Breast epithelium (tissue), 4 donors: ENCODE results near the gene SLC26A9. TPM values are rescaled to one million over a fixed set of nuclear protein-coding genes. Genes with fewer than 3 reads are reported as not detected.

Experiments
- DNase-seq, 2 donors: peaks; one replicate each; pipeline ENCODE4 v3.0.0-alpha.2; 2019; ENCODE audit warnings: low spot score in 2 of 2
- H3K27ac ChIP-seq, 2 donors: fragments of 200-600 bp; sonication (generic) in 1 of 2; one replicate each; pipeline ENCODE4 v1.5.1; 2016 to 2019; ENCODE audit warnings: mild to moderate bottlenecking in 1 of 2
- H3K27me3 ChIP-seq, 2 donors: fragments of 200-600 bp; sonication (generic) in 1 of 2; one replicate each; pipeline versions ENCODE4 v1.5.1 to v1.6.0; 2017 to 2019; ENCODE audit warnings: control low read depth in 1 of 2, mild to moderate bottlenecking in 1 of 2
- H3K36me3 ChIP-seq: fragments of 200-600 bp; one replicate; pipeline ENCODE4 v1.5.1; 2019
- H3K4me1 ChIP-seq, 2 donors: fragments of 200-600 bp; sonication (generic); one replicate each; pipeline ENCODE4 v1.5.1; 2016 to 2019; ENCODE audit warnings: control low read depth in 1 of 2
- H3K4me3 ChIP-seq, 3 donors: fragments of 200-600 bp; sonication (generic); 1 replicate in 2 of 3; 2 replicates in 1 of 3; pipeline ENCODE4 v1.5.1; 2016 to 2019; ENCODE audit warnings: mild to moderate bottlenecking in 3 of 3, moderate library complexity in 2 of 3
- H3K9me3 ChIP-seq, 2 donors: fragments of 200-600 bp; sonication (generic) in 1 of 2; one replicate each; pipeline ENCODE4 v1.5.1; 2016 to 2019; ENCODE audit warnings: control low read depth in 1 of 2
- POLR2A ChIP-seq: fragments of 450-650 bp; IDR thresholded peaks from one replicate; pipeline ENCODE4 v1.6.1; 2016; ENCODE audit warnings: antibody characterized with exemption, mild to moderate bottlenecking, moderate library complexity
- POLR2AphosphoS5 ChIP-seq, 3 donors: sonication (generic); formaldehyde crosslinking; IDR thresholded peaks; one replicate each; pipeline ENCODE4 v1.6.1; 2017; ENCODE audit warnings: antibody characterized with exemption in 3 of 3
- intact Hi-C: fragments of 100-400 bp; cut with DNase I; formaldehyde crosslinking; loops from one replicate; pipeline ENCODE4 v1.15.1; 2023; ENCODE audit warnings: low total_unique reads
- total RNA-seq, 3 donors: library from RNA; depleted of rRNA; stranded (reverse); fragments of >200 nt; gene quantifications; one replicate each; pipeline ENCODE4 v1.1.0, GENCODE V29; 2016
- TF ChIP-seq, protein P1 (sequence below), 3 donors: fragments of 450-650 bp; IDR thresholded peaks; one replicate each; pipeline ENCODE4 v1.5.1; 2016 to 2017; ENCODE audit warnings: antibody characterized with exemption in 3 of 3, mild to moderate bottlenecking in 3 of 3, moderate library complexity in 3 of 3

Gene SLC26A9
- total RNA-seq, 3 donors from 2014 or later = not detected

DNA sequence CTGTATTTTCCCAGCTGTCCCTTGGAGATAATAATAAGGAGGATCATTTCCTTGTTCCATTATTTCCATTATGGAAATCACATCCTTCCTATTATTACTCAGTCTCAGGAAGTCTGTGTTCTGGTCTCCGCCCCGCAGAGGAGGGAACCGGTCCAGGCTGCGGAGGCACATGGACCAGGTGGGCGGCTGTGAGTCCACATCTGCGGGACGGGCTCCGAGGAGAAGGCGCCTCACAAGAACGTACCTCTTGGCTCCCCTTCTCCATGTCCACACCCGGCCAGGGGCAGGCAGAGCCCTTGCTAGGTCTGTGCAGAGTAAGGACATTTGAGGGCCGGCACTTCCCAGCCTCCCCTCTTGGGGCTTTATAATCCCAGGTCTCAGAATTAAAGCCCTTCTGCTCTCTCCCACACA lies 45.3 kb upstream of the SLC26A9 start:
- TF ChIP-seq POLR2AphosphoS5 (IDR thresholded peaks at IDR 0.05) (no peak), POLR2A (no peak)
- TF ChIP-seq, protein P1, sequence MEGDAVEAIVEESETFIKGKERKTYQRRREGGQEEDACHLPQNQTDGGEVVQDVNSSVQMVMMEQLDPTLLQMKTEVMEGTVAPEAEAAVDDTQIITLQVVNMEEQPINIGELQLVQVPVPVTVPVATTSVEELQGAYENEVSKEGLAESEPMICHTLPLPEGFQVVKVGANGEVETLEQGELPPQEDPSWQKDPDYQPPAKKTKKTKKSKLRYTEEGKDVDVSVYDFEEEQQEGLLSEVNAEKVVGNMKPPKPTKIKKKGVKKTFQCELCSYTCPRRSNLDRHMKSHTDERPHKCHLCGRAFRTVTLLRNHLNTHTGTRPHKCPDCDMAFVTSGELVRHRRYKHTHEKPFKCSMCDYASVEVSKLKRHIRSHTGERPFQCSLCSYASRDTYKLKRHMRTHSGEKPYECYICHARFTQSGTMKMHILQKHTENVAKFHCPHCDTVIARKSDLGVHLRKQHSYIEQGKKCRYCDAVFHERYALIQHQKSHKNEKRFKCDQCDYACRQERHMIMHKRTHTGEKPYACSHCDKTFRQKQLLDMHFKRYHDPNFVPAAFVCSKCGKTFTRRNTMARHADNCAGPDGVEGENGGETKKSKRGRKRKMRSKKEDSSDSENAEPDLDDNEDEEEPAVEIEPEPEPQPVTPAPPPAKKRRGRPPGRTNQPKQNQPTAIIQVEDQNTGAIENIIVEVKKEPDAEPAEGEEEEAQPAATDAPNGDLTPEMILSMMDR (IDR thresholded peaks at IDR 0.05) = no peak
- no peak overlapping the region for H3K4me3 ChIP-seq
- DNase-seq = no peak
- intact Hi-C loops = no loop called here
- no peaks in the 10 kb centered on the region for H3K9me3 ChIP-seq
- no peaks in the 10 kb centered on the region for H3K36me3 ChIP-seq
- peak overlapping the region in 1 of 2 donors; percentile 15 for H3K27ac ChIP-seq
- no peaks in the 10 kb centered on the region for H3K27me3 ChIP-seq
- H3K4me1 ChIP-seq = peaks cover 0 to 10% of the 10 kb centered on the region in 2 donors

DNA sequence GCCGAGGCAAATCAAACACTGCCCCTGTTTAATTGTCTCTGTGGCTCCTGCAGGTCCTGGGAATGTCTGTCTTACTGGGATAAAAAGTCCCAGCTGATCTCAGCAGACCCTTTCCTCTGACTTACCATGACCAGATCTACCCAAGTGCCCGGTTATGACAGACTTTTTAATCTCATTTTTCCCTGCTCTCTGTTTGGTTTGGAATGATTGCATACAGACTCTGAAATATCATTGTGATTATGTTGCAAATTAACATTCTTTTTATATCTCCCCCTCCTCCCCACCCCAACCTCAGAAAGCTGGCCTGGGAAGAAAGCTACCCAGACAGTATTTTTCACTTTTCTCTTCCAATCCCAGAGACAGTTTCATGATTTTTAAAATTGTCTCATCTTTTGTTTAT lies 43.6 kb upstream of the SLC26A9 start:
- intact Hi-C loops = no loop called here
- no peak for TF ChIP-seq POLR2AphosphoS5 (IDR thresholded peaks at IDR 0.05)
- no peak for TF ChIP-seq POLR2A
- TF ChIP-seq, protein P1 (IDR thresholded peaks at IDR 0.05) = no peak

DNA sequence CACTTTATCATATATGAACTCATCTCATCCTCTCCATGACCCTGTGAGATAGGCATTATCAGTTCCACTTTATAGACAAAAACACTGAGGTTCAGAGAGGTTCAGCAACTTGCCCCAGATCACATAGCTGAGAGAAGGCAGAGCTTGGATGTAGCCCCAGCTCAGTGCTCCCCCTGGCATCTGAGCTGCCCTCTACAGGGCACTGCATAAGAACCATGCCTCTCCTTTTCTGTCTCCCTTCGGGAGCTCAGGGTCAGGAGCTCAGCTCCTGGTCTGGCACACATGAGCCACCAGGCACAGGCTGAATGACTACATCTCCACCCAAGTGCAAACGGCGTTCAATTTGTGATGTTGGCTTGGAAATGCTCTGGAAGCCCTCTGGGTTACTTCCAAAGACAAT lies 43.0 kb upstream of the SLC26A9 start:
- no peak overlapping the region for H3K4me3 ChIP-seq
- intact Hi-C loops = no loop called here
- TF ChIP-seq, protein P1 (IDR thresholded peaks at IDR 0.05) = no peak
- TF ChIP-seq POLR2A (no peak), POLR2AphosphoS5 (IDR thresholded peaks at IDR 0.05) (no peak)
- peaks cover 0 to 10% of the 10 kb centered on the region in 2 donors for H3K4me1 ChIP-seq
- H3K36me3 ChIP-seq = no peaks in the 10 kb centered on the region
- no peak overlapping the region for H3K27ac ChIP-seq
- no peak for DNase-seq
- no peaks in the 10 kb centered on the region for H3K27me3 ChIP-seq
- no peaks in the 10 kb centered on the region for H3K9me3 ChIP-seq

More for the DNA sequence above, 43.6 kb upstream of the SLC26A9 start:
- Histone ChIP-seq H3K4me3 (no peak overlapping the region), H3K36me3 (no peaks in the 10 kb centered on the region), H3K27ac (peak overlapping the region in 1 of 2 donors; percentile 23), H3K9me3 (no peaks in the 10 kb centered on the region), H3K27me3 (no peaks in the 10 kb centered on the region), H3K4me1 (peaks cover 0 to 10% of the 10 kb centered on the region in 2 donors)
- no peak for DNase-seq

DNA sequence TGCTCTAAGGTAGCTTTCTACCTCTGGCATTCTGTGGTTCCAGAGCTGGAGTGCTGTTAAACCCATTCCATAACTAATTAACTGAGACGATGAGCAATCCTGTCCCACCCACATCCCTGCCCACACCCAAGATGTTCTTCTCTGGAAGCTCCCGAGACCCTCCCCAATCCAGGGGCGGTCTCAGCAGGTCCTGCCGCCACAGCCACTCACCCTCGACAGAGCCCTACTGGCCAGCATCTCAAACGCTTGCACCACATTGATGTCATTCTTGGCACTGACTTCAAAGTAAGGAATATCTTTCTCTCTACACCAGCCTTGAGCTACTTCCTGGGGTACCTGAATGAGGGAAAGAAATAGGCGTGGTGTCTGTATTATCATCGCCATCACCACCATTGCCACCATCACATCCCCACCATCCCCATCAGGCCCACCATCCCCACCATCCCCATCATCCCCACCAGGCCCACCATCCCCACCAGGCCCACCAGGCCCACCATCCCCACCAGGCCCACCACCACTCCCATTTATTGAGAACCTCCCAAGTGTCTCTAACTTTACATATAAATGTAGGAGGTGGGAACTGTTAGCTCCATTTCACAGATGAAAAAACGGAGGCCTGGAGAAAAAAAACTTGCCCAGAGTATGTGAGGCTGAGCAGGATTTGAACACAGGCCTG lies 42.2 kb upstream of the SLC26A9 start:
- intact Hi-C loops = no loop called here
- peak overlapping the region; percentile 17 to 27 for H3K27ac ChIP-seq
- TF ChIP-seq POLR2AphosphoS5 (IDR thresholded peaks at IDR 0.05) (no peak), POLR2A (no peak)
- TF ChIP-seq, protein P1 (IDR thresholded peaks at IDR 0.05) = no peak
- H3K4me3 ChIP-seq = no peak overlapping the region
- no peak for DNase-seq
- no peaks in the 10 kb centered on the region for H3K36me3 ChIP-seq
- H3K9me3 ChIP-seq = no peaks in the 10 kb centered on the region
- no peaks in the 10 kb centered on the region for H3K27me3 ChIP-seq
- H3K4me1 ChIP-seq = peaks cover 0 to 10% of the 10 kb centered on the region in 2 donors

DNA sequence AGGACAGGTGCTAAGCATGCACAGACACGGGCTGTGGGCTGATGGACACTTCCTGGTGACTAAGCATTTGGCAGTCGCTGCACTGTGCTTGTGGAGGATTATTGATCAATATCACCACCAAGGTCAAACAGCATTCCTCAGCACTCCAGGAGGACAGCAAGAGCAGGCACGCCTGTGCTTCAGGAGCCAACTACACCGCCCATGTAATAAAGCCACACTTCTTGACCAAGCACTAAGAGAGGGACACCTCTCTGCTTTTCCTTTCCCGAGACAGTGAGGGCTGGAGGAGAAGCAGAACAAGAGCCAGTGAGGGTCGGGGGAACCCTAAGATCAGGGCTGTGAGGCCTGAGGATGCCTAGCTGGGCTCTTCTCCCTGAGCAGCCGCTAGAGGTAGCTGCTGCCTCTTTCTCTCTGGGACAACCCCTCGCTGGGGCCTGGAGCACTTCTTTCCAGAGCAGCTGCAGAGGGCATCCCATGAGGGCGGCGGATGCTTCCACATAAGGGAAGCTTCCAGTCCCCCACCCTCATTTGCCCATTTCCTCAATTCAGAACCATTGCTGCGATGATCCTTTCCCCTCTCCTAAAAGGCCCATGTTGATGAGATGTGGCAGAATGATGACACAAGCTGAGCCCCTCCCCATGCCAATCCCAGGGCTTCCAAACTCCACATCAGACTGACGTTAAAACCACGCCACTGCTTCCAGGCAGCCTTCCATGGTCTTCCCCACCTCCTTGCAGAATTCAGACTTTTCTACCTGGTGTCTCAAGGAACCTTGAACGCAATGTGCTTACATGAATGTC lies 40.9 kb upstream of the SLC26A9 start:
- Histone ChIP-seq H3K27me3 (no peaks in the 10 kb centered on the region), H3K36me3 (no peaks in the 10 kb centered on the region), H3K4me3 (peak overlapping the region in 1 of 3 donors; percentile 15), H3K27ac (peak overlapping the region; percentile 69 to 74), H3K9me3 (no peaks in the 10 kb centered on the region), H3K4me1 (peaks cover 0 to 10% of the 10 kb centered on the region in 2 donors)
- intact Hi-C loops = loop anchor here (5.0 kb wide), 2 partner anchors 123 to 1428 kb away; no protein-coding TSS in a partner anchor
- DNase-seq = peak; percentile 80 to 90
- no peak for TF ChIP-seq POLR2A
- TF ChIP-seq, protein P1 (IDR thresholded peaks at IDR 0.05) = peak in 2 of 3 donors; percentile 65 to 71
- TF ChIP-seq POLR2AphosphoS5 (IDR thresholded peaks at IDR 0.05) = peak in 1 of 3 donors; percentile 41
